Measurements from ENCODE around the gene RORB.

DNA sequence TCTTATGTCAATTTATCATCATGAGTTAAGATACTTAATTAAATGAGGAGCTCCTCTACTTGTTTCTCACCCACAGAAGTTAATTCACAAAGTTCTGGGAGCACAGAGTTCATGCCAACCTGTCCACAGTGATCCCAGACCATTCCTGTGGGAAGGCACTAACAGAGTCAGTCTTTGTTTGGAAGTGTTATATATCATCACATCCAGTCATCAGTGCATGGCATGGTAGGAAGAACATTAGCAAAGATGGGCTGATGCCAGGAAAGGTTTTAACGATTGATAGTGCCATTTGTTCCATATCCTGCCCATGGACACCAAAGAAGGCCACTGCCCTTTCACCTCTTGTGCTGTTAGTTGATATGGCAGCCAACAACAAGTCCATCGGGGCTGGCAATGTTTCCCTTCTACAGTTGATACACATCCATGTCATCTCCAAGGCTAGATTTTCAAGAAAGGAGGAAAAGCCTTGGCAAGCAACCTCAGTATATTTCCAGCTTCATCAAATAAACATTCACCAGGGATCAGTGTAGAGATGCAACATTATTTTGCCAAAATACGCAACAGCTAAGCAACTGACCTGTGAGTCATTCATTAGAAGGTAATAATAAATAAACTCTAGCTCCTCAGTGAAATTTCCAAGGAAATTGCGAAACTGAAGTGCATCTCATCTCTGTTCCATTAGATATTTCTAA lies 169.6 kb downstream of the RORB start:
- TF ChIP-seq, protein P1, sequence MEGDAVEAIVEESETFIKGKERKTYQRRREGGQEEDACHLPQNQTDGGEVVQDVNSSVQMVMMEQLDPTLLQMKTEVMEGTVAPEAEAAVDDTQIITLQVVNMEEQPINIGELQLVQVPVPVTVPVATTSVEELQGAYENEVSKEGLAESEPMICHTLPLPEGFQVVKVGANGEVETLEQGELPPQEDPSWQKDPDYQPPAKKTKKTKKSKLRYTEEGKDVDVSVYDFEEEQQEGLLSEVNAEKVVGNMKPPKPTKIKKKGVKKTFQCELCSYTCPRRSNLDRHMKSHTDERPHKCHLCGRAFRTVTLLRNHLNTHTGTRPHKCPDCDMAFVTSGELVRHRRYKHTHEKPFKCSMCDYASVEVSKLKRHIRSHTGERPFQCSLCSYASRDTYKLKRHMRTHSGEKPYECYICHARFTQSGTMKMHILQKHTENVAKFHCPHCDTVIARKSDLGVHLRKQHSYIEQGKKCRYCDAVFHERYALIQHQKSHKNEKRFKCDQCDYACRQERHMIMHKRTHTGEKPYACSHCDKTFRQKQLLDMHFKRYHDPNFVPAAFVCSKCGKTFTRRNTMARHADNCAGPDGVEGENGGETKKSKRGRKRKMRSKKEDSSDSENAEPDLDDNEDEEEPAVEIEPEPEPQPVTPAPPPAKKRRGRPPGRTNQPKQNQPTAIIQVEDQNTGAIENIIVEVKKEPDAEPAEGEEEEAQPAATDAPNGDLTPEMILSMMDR (IDR thresholded peaks at IDR 0.05) = no peak
- no peak for TF ChIP-seq POLR2A (IDR thresholded peaks at IDR 0.05)

All from tibial nerve (tissue), 3 donors.